T-cell (primary cell): ENCODE measurements around the gene SYF2. TPM values are rescaled to one million over a fixed set of nuclear protein-coding genes. Genes with fewer than 3 reads are reported as not detected.
"Not testable (repeated sequence)": the region's sequence is repeated elsewhere in the genome, so short reads cannot be mapped to it uniquely, and the experiment has no call there.

Experiments
- ATAC-seq, 4 experiments: fragments of 200-7000 bp in 3 of 4; fragments of 150-1000 bp in 1 of 4; cut with Tn5 transposase; replicated peaks in 1 of 4; 1 replicate in 3 of 4; 2 replicates in 1 of 4; pipeline ENCODE4 v1.10.0; 2021; ENCODE audit warnings: moderate library complexity in 3 of 4, mild to moderate bottlenecking in 2 of 4, moderate number of reproducible peaks in 1 of 4
- CTCF ChIA-PET, 2 donors: fragments of 300-600 bp; sonication (Branson Sonifier 250); formaldehyde crosslinking; loops; one replicate each; lab custom pipeline; 2022; ENCODE audit warnings: antibody characterized with exemption in 2 of 2; lab: Charles Lee
- POLR2A ChIA-PET, 2 donors: fragments of 300-600 bp; sonication (Branson Sonifier 250); formaldehyde crosslinking; loops; one replicate each; lab custom pipeline; 2022; ENCODE audit warnings: antibody characterized with exemption in 2 of 2; lab: Charles Lee
- DNase-seq, 35 experiments: peaks; one replicate each; pipeline versions ENCODE4 v3.0.0 to v3.0.0-alpha.2; 2013 to 2023
- H3K27ac ChIP-seq: one replicate; pipeline ENCODE4 v1.5.1; 2013; ENCODE audit warnings: low read length
- H3K27me3 ChIP-seq, 2 experiments: replicated peaks in 1 of 2; 1 replicate in 1 of 2; 2 replicates in 1 of 2; pipeline versions ENCODE4 v1.6.1 to v1.7.0; 2013; ENCODE audit warnings: low read length in 1 of 2, mixed read lengths in 1 of 2; ENCODE audit not compliant: control insufficient read depth in 2 of 2, insufficient read depth in 2 of 2; ENCODE audit errors: extremely low read depth in 1 of 2
- H3K36me3 ChIP-seq, 2 donors: 1 replicate in 1 of 2; 2 replicates in 1 of 2; pipeline versions ENCODE4 v1.6.1 to v1.7.0; 2013; ENCODE audit warnings: low read length in 1 of 2; ENCODE audit not compliant: control insufficient read depth in 2 of 2, insufficient read depth in 1 of 2; ENCODE audit errors: extremely low read depth in 1 of 2
- H3K4me1 ChIP-seq, 2 experiments: 1 replicate in 1 of 2; 2 replicates in 1 of 2; pipeline versions ENCODE4 v1.6.1 to v1.7.0; 2013; ENCODE audit warnings: low read length in 2 of 2, mixed read lengths in 1 of 2; ENCODE audit not compliant: insufficient read depth in 2 of 2, control insufficient read depth in 1 of 2; ENCODE audit errors: extremely low read depth in 1 of 2
- H3K4me3 ChIP-seq, 2 donors: 1 replicate in 1 of 2; 2 replicates in 1 of 2; pipeline versions ENCODE4 v1.5.1 to v1.7.0; 2013; ENCODE audit warnings: mild to moderate bottlenecking in 2 of 2, low read length in 1 of 2, moderate library complexity in 1 of 2; ENCODE audit not compliant: control insufficient read depth in 1 of 2; ENCODE audit errors: extremely low read depth in 1 of 2
- H3K9me3 ChIP-seq: 2 replicates; pipeline ENCODE4 v1.7.0; 2013
- H3K27ac Mint-ChIP-seq, 2 donors: one replicate each; pipeline ENCODE4 v1.8.0; 2020 to 2021; ENCODE audit warnings: mild to moderate bottlenecking in 2 of 2, mixed read lengths in 2 of 2
- H3K27me3 Mint-ChIP-seq, 2 donors: one replicate each; pipeline ENCODE4 v1.8.0; 2021 to 2022; ENCODE audit warnings: mixed read lengths in 2 of 2
- H3K36me3 Mint-ChIP-seq: one replicate; pipeline ENCODE4 v1.8.0; 2021; ENCODE audit warnings: mixed read lengths
- H3K4me1 Mint-ChIP-seq, 3 donors: one replicate each; pipeline ENCODE4 v1.8.0; 2020 to 2022; ENCODE audit warnings: mixed read lengths in 3 of 3, mild to moderate bottlenecking in 1 of 3
- H3K4me3 Mint-ChIP-seq, 3 donors: one replicate each; pipeline ENCODE4 v1.8.0; 2020 to 2022; ENCODE audit warnings: mild to moderate bottlenecking in 3 of 3, mixed read lengths in 3 of 3, moderate library complexity in 3 of 3
- H3K9me3 Mint-ChIP-seq, 3 donors: one replicate each; pipeline ENCODE4 v1.8.0; 2020 to 2022; ENCODE audit warnings: mixed read lengths in 3 of 3
- WGBS: methylation state at CpG from one replicate; pipeline ENCODE4 v1.1.5; 2013; ENCODE audit warnings: missing lambda C conversion rate; ENCODE audit not compliant: insufficient coverage; 5-methylcytosine and 5-hydroxymethylcytosine counted together
- total RNA-seq, 35 experiments: library from RNA in 6 of 35; stranded (reverse) in 6 of 35; fragments of 120-200 nt in 1 of 35; gene quantifications; one replicate each; pipeline versions ENCODE4 v1.2.1 to v1.2.4 and lab custom pipeline; 2013 to 2026

The SYF2 gene
- total RNA-seq, 5 donors from 2014 or later (not counting 1 experiment from before 2014, with no cell fraction given) = 65.9 to 71.4 (median 68.6) TPM

GRCh38 chr1:25272238-25272637, 39.9 kb upstream of the SYF2 start, which contains the start of gene RHD:
RHD (plus strand) TSS chr1:25272509; CDS start chr1:25272548, 39 bp downstream.
- H3K4me3 ChIP-seq, H3K27ac Mint-ChIP-seq, H3K27me3 Mint-ChIP-seq, H3K4me1 Mint-ChIP-seq, ATAC-seq, DNase-seq, H3K36me3 Mint-ChIP-seq, H3K9me3 Mint-ChIP-seq, H3K4me3 Mint-ChIP-seq, POLR2A ChIA-PET, H3K27ac ChIP-seq, H3K4me1 ChIP-seq, H3K27me3 ChIP-seq, CTCF ChIA-PET, H3K9me3 ChIP-seq, H3K36me3 ChIP-seq: not testable (repeated sequence)
- 92% methylated on average over 4 of the region's 8 CpGs for WGBS

- WGBS = no CpG with 5 or more reads among the region's 14 CpGs
- H3K27ac ChIP-seq, H3K9me3 Mint-ChIP-seq, H3K27me3 Mint-ChIP-seq, H3K9me3 ChIP-seq, H3K36me3 Mint-ChIP-seq, H3K36me3 ChIP-seq, CTCF ChIA-PET, DNase-seq, H3K4me1 ChIP-seq, H3K27me3 ChIP-seq: not testable (repeated sequence)
- peak overlapping the region; percentile 15 to 30 for H3K4me3 ChIP-seq
- H3K27ac Mint-ChIP-seq = peak overlapping the region; percentile 84 to 93
- peak in 1 of 4 experiments; percentile 1 for ATAC-seq
- peaks cover 16 to 18% (median 17%) of the 10 kb centered on the region in 3 donors for H3K4me1 Mint-ChIP-seq
- POLR2A ChIA-PET = interaction anchor here in 1 of 2 donors (0.7 kb wide), 1 partner anchor 1400 kb away, joined by 7 read pairs; the partner anchor contains the start of gene FUCA1
- peak overlapping the region; percentile 77 to 83 (median 79) for H3K4me3 Mint-ChIP-seq
Measured at GRCh38 chr1:25268143-25268760, 36.0 kb upstream of the SYF2 start.

GRCh38 chr1:25267288-25268142, 35.2 kb upstream of the SYF2 start:
- CTCF ChIA-PET, H3K36me3 ChIP-seq, H3K27me3 Mint-ChIP-seq, H3K27me3 ChIP-seq, POLR2A ChIA-PET, H3K9me3 ChIP-seq, H3K36me3 Mint-ChIP-seq, H3K4me1 ChIP-seq, H3K9me3 Mint-ChIP-seq: not testable (repeated sequence)
- Histone ChIP-seq H3K4me3 (peak overlapping the region; percentile 44 to 53), H3K27ac (peak overlapping the region; percentile 72)
- Mint-ChIP-seq H3K4me3 (peak overlapping the region; percentile 77 to 83 (median 79)), H3K27ac (peak overlapping the region; percentile 84 to 93), H3K4me1 (peaks cover 22 to 26% (median 22%) of the 10 kb centered on the region in 3 donors)
- peak in 34 of 35 experiments; percentile 58 to 95 (median 84) for DNase-seq
- no CpG with 5 or more reads among the region's 56 CpGs for WGBS
- peak; percentile 75 to 85 (median 80) for ATAC-seq

GRCh38 chr1:25266554-25267287, 34.4 kb upstream of the SYF2 start:
- H3K27ac Mint-ChIP-seq = peak overlapping the region; percentile 68 to 74
- H3K9me3 ChIP-seq, H3K27me3 ChIP-seq, H3K36me3 ChIP-seq, H3K36me3 Mint-ChIP-seq, H3K9me3 Mint-ChIP-seq, H3K27me3 Mint-ChIP-seq, POLR2A ChIA-PET, H3K4me1 ChIP-seq: not testable (repeated sequence)
- CTCF ChIA-PET = interaction anchor here in 1 of 2 donors (0.8 to 1.0 kb wide), 2 partner anchors 16 to 194 kb away, joined by 3 read pairs; no protein-coding TSS in a partner anchor
- H3K4me3 Mint-ChIP-seq = peak overlapping the region; percentile 85 to 93 (median 87)
- DNase-seq (peak in 14 of 35 experiments; percentile 5 to 38 (median 13)), ATAC-seq (peak; percentile 27 to 51 (median 39))
- Histone ChIP-seq H3K4me3 (peak overlapping the region; percentile 53 to 59), H3K27ac (peak overlapping the region; percentile 72)
- peaks cover 25 to 32% (median 27%) of the 10 kb centered on the region in 3 donors for H3K4me1 Mint-ChIP-seq
- no CpG with 5 or more reads among the region's 45 CpGs for WGBS

DNA sequence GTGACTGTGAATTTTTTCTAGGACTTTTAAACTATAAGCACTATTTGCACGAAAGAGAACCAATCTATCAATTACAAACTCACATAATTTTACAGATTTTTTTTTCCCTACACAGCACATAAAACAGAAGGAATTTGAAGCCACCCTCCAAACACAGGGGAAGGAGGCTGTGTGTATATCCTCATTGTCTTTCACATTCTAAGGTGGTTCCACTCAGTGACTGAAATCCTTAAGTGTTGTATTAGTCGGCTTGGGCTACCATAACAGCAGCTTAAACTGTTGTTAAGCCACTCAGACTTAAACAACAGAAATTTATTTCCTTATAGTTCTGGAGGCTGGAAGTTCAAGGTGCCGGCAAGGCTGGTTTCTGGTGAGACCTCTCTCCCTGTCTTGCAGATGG, 28.0 kb upstream of the SYF2 start:
- H3K36me3 Mint-ChIP-seq = peaks cover 11% of the 10 kb centered on the region
- H3K4me3 ChIP-seq, H3K27me3 ChIP-seq, POLR2A ChIA-PET, H3K9me3 Mint-ChIP-seq, H3K27ac Mint-ChIP-seq, H3K9me3 ChIP-seq, CTCF ChIA-PET, ATAC-seq, H3K4me3 Mint-ChIP-seq, H3K27me3 Mint-ChIP-seq, H3K27ac ChIP-seq, H3K36me3 ChIP-seq, H3K4me1 ChIP-seq: not testable (repeated sequence)
- peak in 1 of 35 experiments; percentile 0 for DNase-seq
- WGBS = no CpG with 5 or more reads among the region's 3 CpGs
- H3K4me1 Mint-ChIP-seq = peaks cover 30 to 41% (median 38%) of the 10 kb centered on the region in 3 donors

GRCh38 chr1:25259813-25260212, 27.5 kb upstream of the SYF2 start:
- Mint-ChIP-seq H3K4me3 (peak overlapping the region in 1 of 3 donors; percentile 17), H3K4me1 (peaks cover 30 to 43% (median 38%) of the 10 kb centered on the region in 3 donors), H3K27ac (peak overlapping the region in 1 of 2 donors; percentile 74), H3K36me3 (peaks cover 11% of the 10 kb centered on the region)
- H3K4me1 ChIP-seq, H3K27ac ChIP-seq, H3K27me3 Mint-ChIP-seq, H3K9me3 Mint-ChIP-seq, H3K36me3 ChIP-seq, POLR2A ChIA-PET, CTCF ChIA-PET, H3K4me3 ChIP-seq, H3K9me3 ChIP-seq, H3K27me3 ChIP-seq: not testable (repeated sequence)
- peak; percentile 60 to 72 (median 64) for ATAC-seq
- WGBS = 80% methylated on average over 1 of the region's 7 CpGs
- peak in 1 of 35 experiments; percentile 1 for DNase-seq
